GM20431 (cell line): Measurements from ENCODE around the gene AZIN2.
"Not testable (repeated sequence)": the region's sequence is repeated elsewhere in the genome, so short reads cannot be mapped to it uniquely, and the experiment has no call there.

Experiments
- in situ Hi-C: fragments of 300-500 bp; cut with MseI, MboI; formaldehyde crosslinking; loops from one replicate; pipeline ENCODE4 v1.15.0; 2020; ENCODE audit warnings: low sequenced_read_pairs; ENCODE audit not compliant: unreplicated experiment

AZIN2 gene

DNA sequence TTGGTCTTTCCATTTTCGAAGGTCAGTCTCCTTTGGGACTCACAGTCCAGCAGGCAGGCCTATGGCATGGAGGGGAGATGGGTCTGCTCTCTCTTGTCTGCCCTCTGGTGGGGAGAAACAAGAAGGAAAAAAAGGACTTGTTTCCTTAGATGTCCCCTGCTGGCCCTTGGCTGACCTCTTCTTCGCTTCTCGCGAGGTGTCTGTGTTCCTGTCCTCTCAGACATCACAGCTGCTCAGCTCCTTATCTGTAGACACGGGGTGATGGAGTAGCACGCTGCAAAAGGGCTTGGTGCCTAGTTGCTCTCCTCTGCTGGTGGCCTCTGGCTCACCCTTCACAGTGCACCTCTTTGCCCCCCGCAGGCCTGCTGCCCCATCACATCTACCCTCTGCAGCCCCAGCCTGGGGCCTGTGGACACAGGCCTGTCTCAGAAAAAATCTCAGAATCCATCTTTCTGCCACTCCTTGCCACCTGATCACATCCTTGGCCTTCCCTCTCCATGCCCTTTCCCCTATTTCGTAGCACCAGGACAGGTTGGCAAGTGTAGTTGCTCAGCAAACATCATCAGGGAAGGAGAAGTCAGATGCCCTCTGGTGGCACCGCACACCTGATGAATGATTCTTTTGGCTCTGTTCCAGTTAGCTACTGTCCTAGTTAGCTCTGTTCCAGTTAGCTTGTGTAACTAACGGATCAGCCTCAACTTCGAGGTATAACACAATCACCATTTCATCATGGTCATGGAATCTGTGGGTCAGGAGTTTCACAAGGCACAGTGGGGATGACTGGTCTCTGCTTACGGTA lies 25.5 kb upstream of the AZIN2 start:
- in situ Hi-C loops: loop anchor here (10.0 kb wide), 1 partner anchor 121 kb away; no protein-coding TSS in a partner anchor

DNA sequence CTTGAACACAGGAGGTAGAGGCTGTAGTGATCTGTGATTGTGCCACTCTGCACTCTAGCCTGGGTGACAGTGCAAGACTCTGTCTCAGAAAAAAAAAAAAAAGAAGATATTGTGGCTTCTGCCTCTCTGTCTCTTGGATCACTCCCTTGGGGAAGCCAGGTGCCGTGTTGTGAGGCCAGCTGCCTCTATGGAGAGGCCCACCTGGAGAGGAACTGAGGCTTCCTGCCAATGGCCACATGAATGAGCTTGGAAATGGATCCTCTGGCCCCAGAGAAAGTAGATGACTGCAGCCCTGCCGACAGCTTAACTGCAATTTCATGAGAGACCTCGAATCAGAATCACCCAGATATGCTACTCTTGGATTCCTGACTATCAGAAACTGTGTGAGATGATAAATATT lies 24.5 kb upstream of the AZIN2 start:
- in situ Hi-C loops: loop anchor here (10.0 kb wide), 1 partner anchor 122 kb away; no protein-coding TSS in a partner anchor

GRCh38 chr1:33057095-33057494 lies 23.9 kb upstream of the AZIN2 start:
- in situ Hi-C loops: loop anchor here (10.0 kb wide), 1 partner anchor 122 kb away; no protein-coding TSS in a partner anchor

- in situ Hi-C loops: no loop called here
Observed at GRCh38 chr1:33060579-33061083, 20.3 kb upstream of the AZIN2 start.

DNA sequence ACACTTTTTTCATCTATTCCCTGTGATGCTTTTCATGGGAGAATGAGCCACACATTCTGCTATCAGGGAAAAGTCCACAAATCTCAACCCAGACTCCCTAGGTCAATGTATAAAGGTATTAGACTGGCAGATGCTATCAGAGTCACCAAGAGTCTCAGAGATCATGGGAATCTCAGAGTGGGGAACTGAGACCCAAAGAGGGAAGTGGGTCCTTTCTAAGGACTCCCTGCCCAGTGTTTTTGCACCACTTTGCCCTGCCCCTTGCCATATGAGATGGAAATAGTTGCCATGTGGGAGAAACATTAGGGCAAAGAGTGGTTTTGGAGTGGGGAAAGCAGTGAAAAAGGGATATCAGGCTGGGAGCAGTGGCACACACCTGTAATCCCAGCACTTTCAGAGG lies 19.1 kb upstream of the AZIN2 start:
- in situ Hi-C loops: no loop called here

DNA sequence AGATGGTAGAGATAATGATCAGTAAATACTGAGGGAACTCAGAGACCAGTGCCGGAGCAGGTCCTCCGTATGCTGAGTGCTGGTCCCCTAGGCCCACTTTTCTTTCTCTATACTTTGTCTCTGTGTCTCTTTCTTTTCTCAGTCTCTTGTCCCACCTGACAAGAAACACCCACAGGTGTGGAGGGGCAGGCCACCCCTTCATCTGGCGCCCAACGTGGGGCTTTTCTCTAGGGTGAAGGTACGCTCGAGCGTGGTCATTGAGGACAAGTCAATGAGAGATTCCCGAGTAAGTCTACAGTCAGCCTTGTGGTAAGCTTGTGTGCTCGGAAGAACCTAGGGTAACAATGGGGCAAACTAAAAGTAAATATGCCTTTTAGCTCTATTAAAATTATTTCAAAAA lies 16.7 kb upstream of the AZIN2 start:
- in situ Hi-C loops: not testable (repeated sequence)

DNA sequence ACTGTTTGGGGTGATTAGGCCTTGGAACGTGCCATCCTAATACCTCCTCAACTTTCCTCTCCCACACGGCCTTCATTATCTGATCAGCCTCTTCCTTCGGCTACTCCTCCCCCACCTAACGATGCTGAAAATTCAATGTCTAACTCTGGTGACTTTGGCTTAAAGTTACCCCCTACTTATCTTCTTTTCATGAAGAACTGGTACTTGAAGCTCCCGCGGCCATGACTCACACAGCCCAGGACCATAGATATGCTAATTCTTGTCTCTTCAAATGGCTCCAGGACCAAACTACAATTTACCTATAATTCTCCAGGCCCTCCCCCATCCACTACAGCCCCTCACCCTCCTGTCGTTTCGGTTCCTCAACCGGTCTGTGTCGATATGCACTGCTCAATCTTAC lies 15.7 kb upstream of the AZIN2 start:
- in situ Hi-C loops: no loop called here

- in situ Hi-C loops: not testable (repeated sequence)
Observed at GRCh38 chr1:33066477-33066876, 14.5 kb upstream of the AZIN2 start.

DNA sequence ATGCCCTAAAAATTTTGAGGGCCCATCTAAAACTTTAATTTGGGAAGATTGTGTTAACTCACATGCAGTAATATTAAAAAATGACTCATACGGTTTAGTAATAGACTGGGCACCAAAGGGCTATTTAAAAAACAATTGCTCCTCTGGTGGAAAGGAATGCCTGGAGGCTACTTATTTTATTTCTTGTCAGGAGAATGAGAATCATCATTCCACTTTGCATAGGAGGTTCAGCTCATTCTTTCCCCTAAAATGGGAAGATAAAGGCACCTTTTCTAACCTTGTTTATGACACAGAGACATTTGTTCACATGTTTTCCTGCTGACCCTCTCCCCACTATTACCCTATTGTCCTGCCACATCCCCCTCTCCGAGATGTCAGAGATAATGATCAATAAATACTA lies 12.8 kb upstream of the AZIN2 start:
- in situ Hi-C loops: not testable (repeated sequence)

DNA sequence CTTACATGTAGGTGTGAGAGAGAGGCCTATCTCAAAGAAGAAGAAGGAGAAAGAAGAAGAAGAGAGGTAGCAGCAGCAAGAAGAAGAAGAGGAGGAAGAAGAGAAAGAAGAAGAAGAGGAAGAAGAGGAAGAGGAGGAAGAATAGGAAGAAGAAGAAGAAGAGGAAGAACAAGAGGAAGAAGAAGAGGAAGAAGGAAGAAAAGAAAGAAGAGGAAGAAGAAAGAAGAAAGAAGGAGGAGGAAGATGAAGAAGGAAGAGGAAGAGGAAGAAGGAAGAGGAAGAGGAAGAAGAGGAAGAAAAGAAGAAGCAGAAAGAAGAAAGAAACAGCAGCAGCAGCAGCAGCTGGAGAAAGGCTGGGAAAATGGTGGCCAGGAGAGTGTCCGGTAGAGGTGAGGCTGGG lies 10.3 kb upstream of the AZIN2 start:
- in situ Hi-C loops: no loop called here

GRCh38 chr1:33072707-33073106 lies 8.2 kb upstream of the AZIN2 start:
- in situ Hi-C loops: no loop called here

GRCh38 chr1:33074193-33074945 lies 6.6 kb upstream of the AZIN2 start:
- in situ Hi-C loops: no loop called here

- in situ Hi-C loops: no loop called here
Observed at GRCh38 chr1:33078030-33078591, 2.8 kb upstream of the AZIN2 start.

- in situ Hi-C loops: no loop called here
Observed at GRCh38 chr1:33080373-33080772, 580 bp upstream of the AZIN2 start.

GRCh38 chr1:33081554-33082305 lies 777 bp downstream of the AZIN2 start:
- in situ Hi-C loops: no loop called here

GRCh38 chr1:33082575-33083108 lies 1.7 kb downstream of the AZIN2 start:
- in situ Hi-C loops: no loop called here

GRCh38 chr1:33085332-33085731 lies 4.4 kb downstream of the AZIN2 start:
- in situ Hi-C loops: no loop called here

DNA sequence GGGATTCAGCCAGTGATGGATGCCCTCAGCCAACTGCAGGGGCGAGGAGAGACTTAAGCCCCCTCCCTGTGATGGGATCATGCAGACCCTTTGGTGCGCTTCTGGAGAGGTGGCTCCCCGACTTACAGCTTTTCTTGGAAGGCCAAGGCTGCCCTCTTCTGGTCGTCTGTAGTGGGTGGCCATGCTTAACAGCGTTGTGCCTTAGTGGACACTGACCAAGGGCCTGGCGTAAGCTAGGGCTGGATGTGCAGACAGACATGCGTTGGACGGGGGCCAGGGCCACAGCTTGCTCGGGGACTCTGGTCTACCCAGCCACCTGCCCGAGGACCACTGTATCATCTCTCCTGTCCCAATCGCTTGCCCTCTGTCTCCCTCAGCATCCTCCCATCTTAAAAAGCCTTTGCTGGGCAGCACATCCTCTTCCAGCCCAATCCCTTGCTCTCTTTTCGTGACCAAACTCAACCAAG lies 5.5 kb downstream of the AZIN2 start:
- in situ Hi-C loops: no loop called here

GRCh38 chr1:33087677-33088076 lies 6.7 kb downstream of the AZIN2 start:
- in situ Hi-C loops: no loop called here
